SK-N-SH (cell line): ENCODE results near the gene NTM.

ENCODE experiments used
- EP300 ChIP-seq, 2 experiments: IDR thresholded peaks; 2 replicates each; pipeline versions ENCODE4 v1.4.0 to v1.6.1; 2012; ENCODE audit warnings: borderline replicate concordance in 1 of 2, low read depth in 1 of 2, low read length in 1 of 2
- MXI1 ChIP-seq: IDR thresholded peaks from 2 replicates; pipeline ENCODE4 v1.6.1; 2012; ENCODE audit warnings: mild to moderate bottlenecking, low read depth, low read length, improper control_type of control experiment
- TF ChIP-seq, protein P1 (sequence below): fragments of 200-600 bp; sonication (generic); IDR thresholded peaks from 2 replicates; pipeline ENCODE4 v1.6.1; 2017; ENCODE audit warnings: antibody characterized with exemption, mild to moderate bottlenecking, moderate library complexity

DNA sequence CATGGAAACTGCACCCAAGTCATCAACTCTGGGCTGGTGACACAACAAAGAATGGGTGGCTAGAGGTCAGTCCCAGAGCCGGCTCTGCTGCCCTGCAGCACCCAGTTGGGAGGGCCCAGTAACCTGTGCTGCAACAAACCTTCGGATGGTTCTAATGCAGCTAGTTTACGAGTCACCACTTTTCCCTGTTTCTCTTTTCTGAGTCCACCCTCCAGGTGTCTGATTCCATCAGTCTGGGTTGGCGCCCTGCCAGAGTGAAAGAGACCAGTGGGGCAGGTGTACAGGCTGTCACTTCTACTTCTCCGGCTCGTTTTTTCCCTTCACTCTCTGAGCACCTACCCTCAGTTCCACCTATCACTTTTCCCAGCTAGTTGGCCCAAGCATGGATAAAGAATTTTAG is 572.9 kb downstream of the NTM start:
- TF ChIP-seq EP300 (IDR thresholded peaks at IDR 0.05; ENCODE audit: borderline replicate concordance in 1 of 2, low read depth in 1 of 2, low read length in 1 of 2): no peak
- TF ChIP-seq, protein P1, sequence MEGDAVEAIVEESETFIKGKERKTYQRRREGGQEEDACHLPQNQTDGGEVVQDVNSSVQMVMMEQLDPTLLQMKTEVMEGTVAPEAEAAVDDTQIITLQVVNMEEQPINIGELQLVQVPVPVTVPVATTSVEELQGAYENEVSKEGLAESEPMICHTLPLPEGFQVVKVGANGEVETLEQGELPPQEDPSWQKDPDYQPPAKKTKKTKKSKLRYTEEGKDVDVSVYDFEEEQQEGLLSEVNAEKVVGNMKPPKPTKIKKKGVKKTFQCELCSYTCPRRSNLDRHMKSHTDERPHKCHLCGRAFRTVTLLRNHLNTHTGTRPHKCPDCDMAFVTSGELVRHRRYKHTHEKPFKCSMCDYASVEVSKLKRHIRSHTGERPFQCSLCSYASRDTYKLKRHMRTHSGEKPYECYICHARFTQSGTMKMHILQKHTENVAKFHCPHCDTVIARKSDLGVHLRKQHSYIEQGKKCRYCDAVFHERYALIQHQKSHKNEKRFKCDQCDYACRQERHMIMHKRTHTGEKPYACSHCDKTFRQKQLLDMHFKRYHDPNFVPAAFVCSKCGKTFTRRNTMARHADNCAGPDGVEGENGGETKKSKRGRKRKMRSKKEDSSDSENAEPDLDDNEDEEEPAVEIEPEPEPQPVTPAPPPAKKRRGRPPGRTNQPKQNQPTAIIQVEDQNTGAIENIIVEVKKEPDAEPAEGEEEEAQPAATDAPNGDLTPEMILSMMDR: no peak
- no peak for TF ChIP-seq MXI1
